ENCODE measurements around the gene DPEP1.
"Not testable (repeated sequence)": the region's sequence is repeated elsewhere in the genome, so short reads cannot be mapped to it uniquely, and the experiment has no call there.

The DPEP1 gene

GRCh38 chr16:89651584-89651983 is 38.1 kb downstream of the DPEP1 start:
- no peak for DNase-seq (ENCODE audit: low spot score)

DNA sequence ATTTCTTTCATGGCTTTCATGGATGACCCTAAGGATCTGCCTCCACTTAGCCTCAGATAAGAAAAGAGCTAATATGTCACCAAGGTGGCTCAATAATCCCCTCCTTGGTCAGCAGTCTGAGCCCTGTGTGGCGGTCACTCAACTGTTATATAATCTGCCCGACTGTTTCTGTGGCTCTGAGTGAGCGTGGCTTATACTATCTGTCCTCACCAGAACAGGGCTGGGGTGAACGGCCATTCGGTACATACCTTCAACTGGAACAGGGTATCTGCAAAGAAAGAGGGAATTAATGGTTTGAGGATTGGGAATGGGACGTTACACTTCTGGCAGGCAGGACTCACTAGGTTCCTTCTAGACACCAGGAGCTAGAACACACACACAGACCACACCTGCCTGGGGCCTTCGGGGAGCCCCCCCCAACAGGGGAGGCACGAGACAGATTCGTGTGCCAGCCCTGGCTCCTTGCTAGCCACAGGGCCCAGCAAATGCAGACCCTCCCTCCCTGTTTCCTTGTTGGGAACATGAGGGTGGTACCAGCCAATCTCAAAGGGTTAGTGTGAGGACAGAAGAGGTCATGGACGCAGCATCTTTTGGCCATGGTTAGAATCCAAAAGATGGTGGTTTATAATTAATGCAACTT is 40.3 kb downstream of the DPEP1 start:
- DNase-seq (ENCODE audit: low spot score): no peak

- DNase-seq (ENCODE audit: low spot score): no peak
Observed at GRCh38 chr16:89655062-89655643, 41.7 kb downstream of the DPEP1 start.

DNA sequence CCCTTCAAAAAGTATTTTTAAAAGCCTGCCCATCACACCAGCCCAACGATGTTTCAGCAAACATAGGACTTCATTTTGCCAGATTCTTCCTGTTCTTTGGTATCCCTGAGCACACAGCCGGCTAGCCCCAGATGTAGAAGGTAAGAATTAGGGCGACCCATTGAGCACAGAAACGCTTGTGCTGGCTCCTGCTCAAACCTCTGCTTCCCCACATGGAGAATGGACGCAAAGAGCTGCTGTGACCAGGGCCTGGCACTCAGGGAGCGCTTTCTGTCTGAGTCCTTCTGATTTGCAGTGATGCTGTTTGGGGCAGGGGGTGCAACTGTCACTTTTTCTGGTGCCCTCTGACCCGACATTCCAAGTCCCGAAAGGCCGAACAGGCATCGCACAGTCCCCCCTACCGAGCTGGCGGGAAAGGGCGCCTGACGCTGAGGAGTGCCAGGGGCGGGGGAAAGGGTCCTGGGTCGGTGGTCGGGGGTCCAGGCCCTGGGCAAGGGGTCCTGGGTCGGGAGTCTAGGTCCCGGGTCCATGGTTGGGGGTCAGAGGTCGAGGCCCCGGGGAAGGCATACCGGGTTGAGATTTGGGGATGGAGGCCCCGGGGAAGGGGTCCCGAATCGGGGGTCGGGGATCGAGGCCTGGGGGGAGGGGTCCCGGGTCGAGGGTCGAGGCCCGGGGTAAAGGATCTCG is 43.1 kb downstream of the DPEP1 start:
- no peak for DNase-seq (ENCODE audit: low spot score)

- peak; percentile 99 for DNase-seq (ENCODE audit: low spot score)
Observed at GRCh38 chr16:89657442-89658220, 44.2 kb downstream of the DPEP1 start, which contains the start of the genes CHMP1A and SPATA33. CHMP1A (minus strand) TSS chr16:89657708; CDS start chr16:89657588, 120 bp downstream. SPATA33 (plus strand) TSS chr16:89657836; CDS start chr16:89657912, 76 bp downstream.

- peak; percentile 43 for DNase-seq (ENCODE audit: low spot score)
Observed at GRCh38 chr16:89658221-89658879, 44.9 kb downstream of the DPEP1 start.

GRCh38 chr16:89660146-89660545 is 46.7 kb downstream of the DPEP1 start:
- DNase-seq (ENCODE audit: low spot score): no peak

GRCh38 chr16:89661215-89661614 is 47.8 kb downstream of the DPEP1 start:
- DNase-seq (ENCODE audit: low spot score): no peak

GRCh38 chr16:89664238-89664637 is 50.8 kb downstream of the DPEP1 start:
- DNase-seq (ENCODE audit: low spot score): not testable (repeated sequence)

- DNase-seq (ENCODE audit: low spot score): not testable (repeated sequence)
Observed at GRCh38 chr16:89667000-89667399, 53.6 kb downstream of the DPEP1 start.

DNA sequence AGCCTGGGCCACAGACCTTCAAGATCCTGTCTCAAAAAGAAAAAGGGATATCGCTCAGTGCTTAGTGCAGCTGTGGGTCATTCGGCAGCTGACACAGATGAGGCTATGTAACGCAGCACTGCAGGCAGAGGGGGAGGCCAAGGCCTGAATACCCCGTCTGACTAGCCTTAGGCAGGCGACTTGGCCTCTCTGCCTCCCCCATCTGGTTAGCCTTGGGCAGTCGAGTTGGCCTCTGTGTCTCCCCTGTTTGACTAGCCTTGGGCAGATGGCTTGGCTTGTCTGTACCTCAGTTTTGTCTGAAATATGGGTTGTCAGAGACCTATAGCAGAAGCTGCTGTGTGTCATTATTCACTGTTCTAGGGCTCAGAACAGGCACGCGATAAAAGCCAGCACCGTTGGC is 54.2 kb downstream of the DPEP1 start:
- no peak for DNase-seq (ENCODE audit: low spot score)

- DNase-seq (ENCODE audit: low spot score): no peak
Observed at GRCh38 chr16:89668790-89669158, 55.3 kb downstream of the DPEP1 start.

DNA sequence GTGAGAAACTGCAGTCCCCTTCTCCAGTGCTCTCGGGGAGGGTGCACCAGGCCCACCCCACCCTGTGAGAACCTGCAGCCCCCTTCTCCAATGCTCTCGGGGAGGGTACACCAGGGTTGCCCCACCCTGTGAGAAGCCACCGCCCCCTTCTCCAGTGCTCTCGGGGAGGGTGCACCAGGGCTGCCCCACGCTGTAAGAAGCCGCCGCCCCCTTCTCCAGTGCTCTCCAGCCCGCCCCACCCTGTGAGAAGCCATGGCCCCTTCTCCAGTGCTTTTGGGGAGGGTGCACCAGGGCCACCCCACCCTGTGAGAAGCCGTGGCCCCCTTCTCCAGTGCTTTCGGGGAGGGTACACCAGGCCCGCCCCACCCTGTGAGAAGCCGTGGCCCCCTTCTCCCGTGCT is 56.3 kb downstream of the DPEP1 start:
- DNase-seq (ENCODE audit: low spot score): no peak

DNA sequence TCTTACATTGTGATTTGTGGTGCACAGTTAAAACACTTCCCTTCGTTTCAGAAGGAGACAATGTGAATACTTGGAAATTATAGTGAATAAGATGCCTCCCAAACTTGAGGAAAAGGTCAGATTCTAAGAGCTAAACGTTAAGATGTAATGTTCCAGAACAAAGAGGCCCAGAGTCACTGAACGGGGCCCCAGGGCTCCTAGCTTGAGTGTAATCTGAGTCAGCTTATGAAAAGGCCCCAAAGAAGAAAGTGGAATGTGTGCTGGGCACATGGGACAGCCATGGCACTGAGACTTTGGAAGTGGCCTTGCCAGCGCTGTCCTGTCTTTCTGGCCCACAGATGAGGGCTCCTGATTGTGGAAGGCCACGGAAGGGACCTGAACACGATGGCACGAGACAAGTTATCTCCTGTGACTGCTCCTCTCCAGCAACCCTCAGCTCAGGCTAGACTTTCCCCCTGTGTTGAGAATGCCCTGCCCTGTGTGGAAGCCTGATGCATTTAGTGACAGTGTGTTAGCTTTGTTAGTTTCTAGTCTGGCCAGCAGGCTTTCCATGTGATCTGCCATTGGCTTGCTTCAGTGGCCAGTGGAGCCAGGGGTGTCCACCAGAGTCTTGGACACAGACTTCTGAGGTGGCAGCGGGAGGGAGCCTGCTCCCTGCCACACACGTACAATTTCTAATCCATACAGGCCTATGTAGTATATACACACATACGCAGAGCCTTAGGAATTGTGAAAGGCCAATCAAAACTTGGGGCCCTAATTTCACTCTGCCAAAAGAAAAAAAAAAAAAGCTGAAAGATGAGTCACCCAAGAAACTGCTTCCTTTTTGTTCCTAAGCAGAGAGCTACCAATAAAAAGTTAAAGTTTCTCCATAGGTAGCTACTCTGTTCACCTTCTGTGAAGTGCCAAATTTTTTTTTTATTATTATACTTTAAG is 57.3 kb downstream of the DPEP1 start:
- DNase-seq (ENCODE audit: low spot score): no peak

GRCh38 chr16:89671565-89671964 is 58.1 kb downstream of the DPEP1 start:
- not testable (repeated sequence) for DNase-seq (ENCODE audit: low spot score)

- no peak for DNase-seq (ENCODE audit: low spot score)
Observed at GRCh38 chr16:89672177-89672941, 58.9 kb downstream of the DPEP1 start.

DNA sequence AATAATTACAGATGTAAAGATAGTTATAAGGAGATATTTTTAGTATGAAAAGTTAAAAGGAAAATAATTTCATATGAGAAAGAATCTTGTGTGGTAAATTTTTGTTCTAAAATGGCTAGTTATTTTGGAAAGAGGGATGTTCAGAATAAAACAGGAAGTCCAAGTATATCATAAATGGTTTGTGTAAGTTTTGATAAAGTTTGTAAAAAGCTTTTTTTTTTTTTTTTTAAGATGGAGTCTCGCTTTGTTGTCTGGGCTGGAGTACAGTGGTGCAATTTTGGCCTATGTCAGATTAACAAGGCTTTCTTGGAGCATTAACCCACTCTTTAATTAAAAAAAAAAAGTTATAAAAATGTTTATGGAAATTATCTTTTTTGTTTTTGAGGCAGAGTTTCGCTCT is 64.8 kb downstream of the DPEP1 start:
- DNase-seq (ENCODE audit: low spot score): no peak

- DNase-seq (ENCODE audit: low spot score): no peak
Observed at GRCh38 chr16:89685916-89686315, 72.5 kb downstream of the DPEP1 start.

DNA sequence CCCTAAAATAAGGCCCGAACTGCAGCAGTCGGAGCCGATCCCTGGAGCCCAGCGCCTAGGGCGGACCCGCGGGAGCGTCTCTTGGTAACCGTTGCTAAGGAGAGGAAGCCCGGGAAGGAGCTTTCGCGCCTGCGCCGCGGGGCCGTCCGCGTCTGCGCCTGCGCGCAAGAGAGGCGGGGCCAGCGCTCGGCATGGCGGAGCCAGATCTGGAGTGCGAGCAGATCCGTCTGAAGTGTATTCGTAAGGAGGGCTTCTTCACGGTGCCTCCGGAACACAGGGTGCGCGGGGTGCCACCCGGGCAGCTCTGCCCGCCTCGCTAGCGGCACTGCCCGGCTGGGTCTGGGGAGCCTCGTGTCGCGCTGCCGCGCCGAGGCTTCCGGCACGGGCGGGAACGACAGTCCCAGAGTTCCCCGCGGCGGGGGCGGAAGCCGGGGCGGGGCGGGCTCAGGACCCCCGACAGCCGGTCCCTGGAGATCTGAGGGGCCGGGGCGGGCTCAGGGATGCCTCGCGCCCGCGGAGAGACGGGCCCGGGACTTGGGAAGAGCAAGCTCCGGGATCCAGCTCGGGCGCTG is 73.2 kb downstream of the DPEP1 start, which contains the start of gene CDK10:
TSS of gene CDK10 (plus strand) at position 170 of the 572 bp plus-strand sequence. CDS start at position 192, 22 bp downstream.
- peak; percentile 100 for DNase-seq (ENCODE audit: low spot score)

All from GM03348 (cell line).